Uterus (tissue), 4 donors: Measurements from ENCODE around the gene HDC. TPM values are rescaled to one million over a fixed set of nuclear protein-coding genes. Genes with fewer than 3 reads are reported as not detected.

ENCODE experiments used
- DNase-seq, 2 donors: peaks; one replicate each; pipeline ENCODE4 v3.0.0-alpha.2; 2019 to 2020
- H3K27ac ChIP-seq, 2 donors: fragments of 200-600 bp; sonication (generic); 1 replicate in 1 of 2; 2 replicates in 1 of 2; pipeline ENCODE4 v1.5.1; 2016 to 2018
- H3K27me3 ChIP-seq, 2 donors: fragments of 200-600 bp; sonication (generic); one replicate each; pipeline ENCODE4 v1.5.1; 2018 to 2019; ENCODE audit warnings: control low read depth in 1 of 2
- H3K36me3 ChIP-seq, 2 donors: fragments of 200-600 bp; sonication (generic); one replicate each; pipeline ENCODE4 v1.5.1; 2019; ENCODE audit warnings: control low read depth in 1 of 2
- H3K4me1 ChIP-seq, 2 donors: fragments of 200-600 bp; sonication (generic); one replicate each; pipeline ENCODE4 v1.5.1; 2018 to 2019; ENCODE audit warnings: control low read depth in 1 of 2
- H3K4me3 ChIP-seq, 2 donors: fragments of 200-600 bp; sonication (generic); 1 replicate in 1 of 2; 2 replicates in 1 of 2; pipeline ENCODE4 v1.5.1; 2018 to 2019; ENCODE audit warnings: mild to moderate bottlenecking in 1 of 2
- H3K9me3 ChIP-seq, 2 donors: fragments of 200-600 bp; sonication (generic); one replicate each; pipeline ENCODE4 v1.5.1; 2019; ENCODE audit warnings: control low read depth in 1 of 2
- CTCF ChIP-seq, 4 experiments: fragments of 200-600 bp in 2 of 4; fragments of 450-650 bp in 2 of 4; sonication (generic) in 2 of 4; IDR thresholded peaks; one replicate each; pipeline ENCODE4 v1.5.1; 2016 to 2019; ENCODE audit warnings: antibody characterized with exemption in 4 of 4, mild to moderate bottlenecking in 2 of 4, moderate library complexity in 1 of 4
- POLR2A ChIP-seq, 2 donors: fragments of 450-650 bp; IDR thresholded peaks; one replicate each; pipeline ENCODE4 v1.6.1; 2016; ENCODE audit warnings: antibody characterized with exemption in 2 of 2, mild to moderate bottlenecking in 1 of 2, moderate library complexity in 1 of 2
- intact Hi-C: fragments of 100-400 bp; cut with DNase I; formaldehyde crosslinking; loops from one replicate; pipeline ENCODE4 v1.15.1; 2023; ENCODE audit warnings: low total_unique reads
- total RNA-seq, 4 donors: library from RNA; depleted of rRNA in 3 of 4; stranded (reverse); fragments of >200 nt in 3 of 4; gene quantifications; one replicate each; pipeline versions ENCODE4 v1.1.0 to v1.2.4, GENCODE V29; 2014 to 2023
- donor health status: DM: yes; HTN: yes; CAD: no.

Gene HDC
- total RNA-seq, 4 donors from 2014 or later, result 2.1 to 49.2 (median 3.6) TPM; not detected in 1

GRCh38 chr15:50224606-50225005 is 40.9 kb downstream of the HDC start:
- H3K4me1 ChIP-seq, result no peaks in the 10 kb centered on the region
- no peak for DNase-seq
- H3K36me3 ChIP-seq, result no peaks in the 10 kb centered on the region
- H3K4me3 ChIP-seq, result no peak overlapping the region
- H3K27ac ChIP-seq, result no peak overlapping the region
- TF ChIP-seq POLR2A (IDR thresholded peaks at IDR 0.05), result no peak
- no peaks in the 10 kb centered on the region for H3K9me3 ChIP-seq
- intact Hi-C loops, result no loop called here
- no peaks in the 10 kb centered on the region for H3K27me3 ChIP-seq

- H3K27ac ChIP-seq, result no peak overlapping the region
- H3K4me1 ChIP-seq, result no peaks in the 10 kb centered on the region
- H3K4me3 ChIP-seq, result no peak overlapping the region
- TF ChIP-seq CTCF (IDR thresholded peaks at IDR 0.05) (no peak), POLR2A (IDR thresholded peaks at IDR 0.05) (no peak)
- no peak for DNase-seq
- no peaks in the 10 kb centered on the region for H3K9me3 ChIP-seq
- no peaks in the 10 kb centered on the region for H3K36me3 ChIP-seq
- no peaks in the 10 kb centered on the region for H3K27me3 ChIP-seq
- intact Hi-C loops, result no loop called here
These were observed 43.3 kb downstream of the HDC start for GRCh38 chr15:50222181-50222580.

GRCh38 chr15:50219820-50220219 is 45.7 kb downstream of the HDC start:
- H3K9me3 ChIP-seq, result no peaks in the 10 kb centered on the region
- no peak overlapping the region for H3K27ac ChIP-seq
- H3K4me1 ChIP-seq, result no peaks in the 10 kb centered on the region
- H3K27me3 ChIP-seq, result no peaks in the 10 kb centered on the region
- intact Hi-C loops, result no loop called here
- no peak overlapping the region for H3K4me3 ChIP-seq
- TF ChIP-seq POLR2A (IDR thresholded peaks at IDR 0.05), result no peak
- no peak for TF ChIP-seq CTCF (IDR thresholded peaks at IDR 0.05)
- no peak for DNase-seq
- no peaks in the 10 kb centered on the region for H3K36me3 ChIP-seq

- Histone ChIP-seq H3K9me3 (no peaks in the 10 kb centered on the region), H3K4me3 (no peak overlapping the region), H3K36me3 (no peaks in the 10 kb centered on the region), H3K27ac (no peak overlapping the region), H3K4me1 (no peaks in the 10 kb centered on the region), H3K27me3 (no peaks in the 10 kb centered on the region)
- DNase-seq, result no peak
- intact Hi-C loops, result no loop called here
- TF ChIP-seq CTCF (IDR thresholded peaks at IDR 0.05) (no peak), POLR2A (IDR thresholded peaks at IDR 0.05) (no peak)
These were observed 46.8 kb downstream of the HDC start for GRCh38 chr15:50218691-50219090.

- Histone ChIP-seq H3K4me1 (no peaks in the 10 kb centered on the region), H3K27me3 (no peaks in the 10 kb centered on the region)
- intact Hi-C loops, result no loop called here
These were observed 47.2 kb downstream of the HDC start for GRCh38 chr15:50218291-50218690.

More at GRCh38 chr15:50218291-50218690, 47.2 kb downstream of the HDC start:
- no peaks in the 10 kb centered on the region for H3K9me3 ChIP-seq
- no peak for DNase-seq
- no peak overlapping the region for H3K27ac ChIP-seq
- no peaks in the 10 kb centered on the region for H3K36me3 ChIP-seq
- H3K4me3 ChIP-seq, result no peak overlapping the region
- TF ChIP-seq POLR2A (IDR thresholded peaks at IDR 0.05), result no peak
- no peak for TF ChIP-seq CTCF (IDR thresholded peaks at IDR 0.05)
